Astrocyte (in vitro differentiated cells and primary cell): Measurements from ENCODE around the gene VAV2. TPM values are rescaled to one million over a fixed set of nuclear protein-coding genes. Genes with fewer than 3 reads are reported as not detected.
A peak's percentile ranks its signal among the peaks of the same experiment; 100 is the strongest.

Source experiments
- DNase-seq: peaks from one replicate; pipeline ENCODE4 v3.0.0-alpha.2; 2010; ENCODE audit warnings: low read depth
- FAIRE-seq: peaks from 2 replicates; lab custom pipeline; 2011; peaks lifted over from hg19 to GRCh38; lab: Jason Lieb, UNC
- H2AFZ ChIP-seq: 2 replicates; pipeline ENCODE4 v1.6.0; 2012; ENCODE audit warnings: low read depth, low read length, inconsistent platforms
- H3K27ac ChIP-seq: 2 replicates; pipeline ENCODE4 v1.5.1; 2011; ENCODE audit warnings: low read depth, low read length, inconsistent platforms
- H3K27me3 ChIP-seq: 2 replicates; pipeline ENCODE4 v1.6.0; 2011; ENCODE audit warnings: low read length, inconsistent platforms; ENCODE audit not compliant: insufficient read depth
- H3K36me3 ChIP-seq: 2 replicates; pipeline ENCODE4 v1.5.1; 2011; ENCODE audit warnings: low read length, inconsistent platforms; ENCODE audit not compliant: insufficient read depth
- H3K4me1 ChIP-seq: 2 replicates; pipeline ENCODE4 v1.5.1; 2011; ENCODE audit warnings: low read length, inconsistent platforms; ENCODE audit not compliant: insufficient read depth
- H3K4me2 ChIP-seq: 2 replicates; pipeline ENCODE4 v1.6.0; 2012; ENCODE audit warnings: low read length, inconsistent platforms
- H3K4me3 ChIP-seq: 2 replicates; pipeline ENCODE4 v1.5.1; 2011; ENCODE audit warnings: low read depth, mild to moderate bottlenecking, low read length, inconsistent platforms; ENCODE audit not compliant: insufficient read depth
- H3K79me2 ChIP-seq: 2 replicates; pipeline ENCODE4 v1.6.0; 2012; ENCODE audit warnings: mild to moderate bottlenecking, low read length, inconsistent platforms; ENCODE audit not compliant: insufficient read depth
- H3K9ac ChIP-seq: 2 replicates; pipeline ENCODE4 v1.6.0; 2012; ENCODE audit warnings: mild to moderate bottlenecking, low read length, inconsistent platforms
- H3K9me3 ChIP-seq: 2 replicates; pipeline ENCODE4 v1.5.1; 2012; ENCODE audit warnings: low read depth, mild to moderate bottlenecking, low read length, inconsistent platforms; ENCODE audit not compliant: insufficient read depth
- H4K20me1 ChIP-seq: 2 replicates; pipeline ENCODE4 v1.6.0; 2012; ENCODE audit warnings: low read length, inconsistent platforms; ENCODE audit not compliant: insufficient read depth
- H3K27ac Mint-ChIP-seq: one replicate; pipeline ENCODE4 v1.8.0; 2021; ENCODE audit warnings: mild to moderate bottlenecking, mixed read lengths; ENCODE audit not compliant: unreplicated experiment
- H3K27me3 Mint-ChIP-seq: one replicate; pipeline ENCODE4 v1.8.0; 2021; ENCODE audit warnings: low read depth, mixed read lengths; ENCODE audit not compliant: unreplicated experiment
- H3K36me3 Mint-ChIP-seq: one replicate; pipeline ENCODE4 v1.8.0; 2021; ENCODE audit warnings: low read depth, mixed read lengths; ENCODE audit not compliant: unreplicated experiment
- H3K4me1 Mint-ChIP-seq: one replicate; pipeline ENCODE4 v1.8.0; 2021; ENCODE audit warnings: low read depth, mixed read lengths; ENCODE audit not compliant: unreplicated experiment
- H3K4me3 Mint-ChIP-seq: one replicate; pipeline ENCODE4 v1.8.0; 2021; ENCODE audit warnings: mild to moderate bottlenecking, moderate library complexity, mixed read lengths; ENCODE audit not compliant: unreplicated experiment
- H3K9me3 Mint-ChIP-seq: one replicate; pipeline ENCODE4 v1.8.0; 2021; ENCODE audit warnings: mild to moderate bottlenecking, mixed read lengths; ENCODE audit not compliant: unreplicated experiment
- EZH2 ChIP-seq: IDR thresholded peaks from 2 replicates; pipeline ENCODE4 v1.6.1; 2012; ENCODE audit warnings: mild to moderate bottlenecking, low read length, inconsistent platforms; ENCODE audit not compliant: insufficient read depth
- total RNA-seq: library from RNA; stranded (reverse); gene quantifications from 2 replicates; pipeline ENCODE4 v1.2.1, GENCODE V29; 2021
- TF ChIP-seq, protein P1 (sequence below): IDR thresholded peaks from 2 replicates; pipeline ENCODE4 v1.5.1; 2011; ENCODE audit warnings: low read depth, mild to moderate bottlenecking, inconsistent platforms, low read length, moderate library complexity; ENCODE audit not compliant: insufficient read depth

Gene VAV2
- total RNA-seq, 1 donor from 2014 or later, result 36.5 TPM

DNA sequence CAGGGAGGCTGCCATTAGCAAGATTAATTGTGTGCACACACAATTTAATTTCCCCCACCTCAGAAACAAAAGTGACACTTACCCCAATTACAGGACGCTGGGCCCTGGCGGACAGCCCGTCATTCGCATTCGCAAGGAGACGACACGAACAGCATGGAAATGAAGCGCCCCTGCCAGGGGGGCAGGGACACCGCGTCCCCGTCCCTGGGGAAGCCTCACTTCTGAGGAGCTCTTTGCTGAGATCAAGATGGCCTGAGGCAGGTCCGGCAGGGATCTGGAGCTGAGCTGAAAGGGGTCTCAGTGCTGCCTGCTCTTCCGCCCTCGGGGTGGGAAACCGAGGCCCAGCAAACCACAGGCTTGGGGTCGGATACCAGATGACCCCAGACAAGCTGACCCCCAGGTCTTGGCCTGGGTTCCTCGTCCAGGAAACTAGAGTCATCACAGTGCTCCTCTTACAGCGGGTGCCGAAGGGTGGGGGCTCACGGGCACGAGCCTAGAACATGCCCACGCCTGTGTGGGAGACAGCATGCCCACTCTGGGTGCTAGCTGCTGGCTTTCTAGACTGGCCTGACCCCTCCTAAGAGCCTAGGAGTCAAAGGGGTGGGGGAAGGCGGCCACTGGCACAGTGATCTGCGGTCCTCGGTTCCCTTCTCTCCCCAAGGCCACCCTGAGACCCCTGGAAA is 103.2 kb downstream of the VAV2 start:
- H4K20me1 ChIP-seq, result peaks cover 57% of the 10 kb centered on the region
- no peak overlapping the region for H2AFZ ChIP-seq
- H3K27ac Mint-ChIP-seq, result peak overlapping the region; percentile 53
- H3K4me1 Mint-ChIP-seq, result peaks cover 29% of the 10 kb centered on the region
- no peaks in the 10 kb centered on the region for H3K36me3 ChIP-seq
- DNase-seq (no peak), FAIRE-seq (no peak)
- H3K9me3 Mint-ChIP-seq, result no peaks in the 10 kb centered on the region
- H3K9me3 ChIP-seq, result no peaks in the 10 kb centered on the region
- TF ChIP-seq EZH2, result no peak
- TF ChIP-seq, protein P1, sequence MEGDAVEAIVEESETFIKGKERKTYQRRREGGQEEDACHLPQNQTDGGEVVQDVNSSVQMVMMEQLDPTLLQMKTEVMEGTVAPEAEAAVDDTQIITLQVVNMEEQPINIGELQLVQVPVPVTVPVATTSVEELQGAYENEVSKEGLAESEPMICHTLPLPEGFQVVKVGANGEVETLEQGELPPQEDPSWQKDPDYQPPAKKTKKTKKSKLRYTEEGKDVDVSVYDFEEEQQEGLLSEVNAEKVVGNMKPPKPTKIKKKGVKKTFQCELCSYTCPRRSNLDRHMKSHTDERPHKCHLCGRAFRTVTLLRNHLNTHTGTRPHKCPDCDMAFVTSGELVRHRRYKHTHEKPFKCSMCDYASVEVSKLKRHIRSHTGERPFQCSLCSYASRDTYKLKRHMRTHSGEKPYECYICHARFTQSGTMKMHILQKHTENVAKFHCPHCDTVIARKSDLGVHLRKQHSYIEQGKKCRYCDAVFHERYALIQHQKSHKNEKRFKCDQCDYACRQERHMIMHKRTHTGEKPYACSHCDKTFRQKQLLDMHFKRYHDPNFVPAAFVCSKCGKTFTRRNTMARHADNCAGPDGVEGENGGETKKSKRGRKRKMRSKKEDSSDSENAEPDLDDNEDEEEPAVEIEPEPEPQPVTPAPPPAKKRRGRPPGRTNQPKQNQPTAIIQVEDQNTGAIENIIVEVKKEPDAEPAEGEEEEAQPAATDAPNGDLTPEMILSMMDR, result no peak
- peak overlapping the region; percentile 43 for H3K9ac ChIP-seq
- peak overlapping the region; percentile 27 for H3K27ac ChIP-seq
- peaks cover 17% of the 10 kb centered on the region for H3K36me3 Mint-ChIP-seq
- H3K79me2 ChIP-seq, result peaks cover 80% of the 10 kb centered on the region
- no peaks in the 10 kb centered on the region for H3K27me3 ChIP-seq
- peaks cover 26% of the 10 kb centered on the region for H3K4me1 ChIP-seq
- no peak overlapping the region for H3K4me3 ChIP-seq
- H3K4me3 Mint-ChIP-seq, result no peak overlapping the region
- peak overlapping the region; percentile 39 for H3K4me2 ChIP-seq
- no peaks in the 10 kb centered on the region for H3K27me3 Mint-ChIP-seq

GRCh38 chr9:133888048-133888808 is 103.9 kb downstream of the VAV2 start:
- Histone ChIP-seq H4K20me1 (peaks cover 63% of the 10 kb centered on the region), H3K79me2 (peaks cover 81% of the 10 kb centered on the region), H3K4me1 (peaks cover 26% of the 10 kb centered on the region), H3K4me2 (no peak overlapping the region), H3K27ac (peak overlapping the region; percentile 33), H2AFZ (no peak overlapping the region), H3K27me3 (no peaks in the 10 kb centered on the region), H3K36me3 (no peaks in the 10 kb centered on the region), H3K4me3 (no peak overlapping the region), H3K9me3 (no peaks in the 10 kb centered on the region), H3K9ac (peak overlapping the region; percentile 43)
- Mint-ChIP-seq H3K27me3 (no peaks in the 10 kb centered on the region), H3K36me3 (peaks cover 19% of the 10 kb centered on the region), H3K27ac (peak overlapping the region; percentile 22), H3K4me3 (no peak overlapping the region), H3K9me3 (no peaks in the 10 kb centered on the region), H3K4me1 (peaks cover 31% of the 10 kb centered on the region)
- DNase-seq (no peak), FAIRE-seq (no peak)
- TF ChIP-seq, protein P1, result no peak
- TF ChIP-seq EZH2, result no peak
